ENCODE results near the gene SH3BP1.

The SH3BP1 gene

GRCh38 chr22:37617431-37617830, 22.0 kb upstream of the SH3BP1 start:
- no peak for DNase-seq

GRCh38 chr22:37618072-37618656, 21.3 kb upstream of the SH3BP1 start:
- DNase-seq: no peak

GRCh38 chr22:37618674-37619073, 20.8 kb upstream of the SH3BP1 start:
- DNase-seq: no peak

GRCh38 chr22:37619991-37620390, 19.5 kb upstream of the SH3BP1 start:
- DNase-seq: no peak

GRCh38 chr22:37621352-37621860, 18.1 kb upstream of the SH3BP1 start:
- DNase-seq: no peak

GRCh38 chr22:37623075-37624016, 16.1 kb upstream of the SH3BP1 start:
- DNase-seq: no peak

GRCh38 chr22:37624017-37624365, 15.5 kb upstream of the SH3BP1 start:
- DNase-seq: no peak

- DNase-seq: no peak
Measured at GRCh38 chr22:37624876-37625275, 14.6 kb upstream of the SH3BP1 start.

GRCh38 chr22:37625737-37626136, 13.7 kb upstream of the SH3BP1 start:
- DNase-seq: no peak

GRCh38 chr22:37626144-37626543, 13.3 kb upstream of the SH3BP1 start:
- DNase-seq: no peak

- no peak for DNase-seq
Measured at GRCh38 chr22:37626556-37627075, 12.9 kb upstream of the SH3BP1 start.

- DNase-seq: no peak
Measured at GRCh38 chr22:37627121-37627520, 12.3 kb upstream of the SH3BP1 start.

GRCh38 chr22:37627545-37627944, 11.9 kb upstream of the SH3BP1 start:
- no peak for DNase-seq

- no peak for DNase-seq
Measured at GRCh38 chr22:37628830-37629229, 10.6 kb upstream of the SH3BP1 start.

- DNase-seq: no peak
Measured at GRCh38 chr22:37629928-37630327, 9.5 kb upstream of the SH3BP1 start.

- no peak for DNase-seq
Measured at GRCh38 chr22:37630839-37631435, 8.5 kb upstream of the SH3BP1 start.

GRCh38 chr22:37631448-37632173, 7.9 kb upstream of the SH3BP1 start:
- no peak for DNase-seq

GRCh38 chr22:37632174-37633088, 7.0 kb upstream of the SH3BP1 start:
- no peak for DNase-seq

- DNase-seq: no peak
Measured at GRCh38 chr22:37633089-37633624, 6.3 kb upstream of the SH3BP1 start.

- no peak for DNase-seq
Measured at GRCh38 chr22:37633625-37634416, 5.6 kb upstream of the SH3BP1 start.

Measured in NCI-H526 treated with DMSO at 0.1 percent for 48 hours (cell line).